Stimulated activated CD4-positive, alpha-beta T cell treated with anti-CD3 and anti-CD28 coated beads, Interleukin-2, amount 100 ng/mL, for 48 hours (primary cell): ENCODE measurements around the gene KCNK3.

Experiments
- DNase-seq, 2 donors: peaks; one replicate each; pipeline ENCODE4 v3.0.0-alpha.2; 2020

The KCNK3 gene

GRCh38 chr2:26763019-26763418 is 70.5 kb downstream of the KCNK3 start:
- no peak for DNase-seq

DNA sequence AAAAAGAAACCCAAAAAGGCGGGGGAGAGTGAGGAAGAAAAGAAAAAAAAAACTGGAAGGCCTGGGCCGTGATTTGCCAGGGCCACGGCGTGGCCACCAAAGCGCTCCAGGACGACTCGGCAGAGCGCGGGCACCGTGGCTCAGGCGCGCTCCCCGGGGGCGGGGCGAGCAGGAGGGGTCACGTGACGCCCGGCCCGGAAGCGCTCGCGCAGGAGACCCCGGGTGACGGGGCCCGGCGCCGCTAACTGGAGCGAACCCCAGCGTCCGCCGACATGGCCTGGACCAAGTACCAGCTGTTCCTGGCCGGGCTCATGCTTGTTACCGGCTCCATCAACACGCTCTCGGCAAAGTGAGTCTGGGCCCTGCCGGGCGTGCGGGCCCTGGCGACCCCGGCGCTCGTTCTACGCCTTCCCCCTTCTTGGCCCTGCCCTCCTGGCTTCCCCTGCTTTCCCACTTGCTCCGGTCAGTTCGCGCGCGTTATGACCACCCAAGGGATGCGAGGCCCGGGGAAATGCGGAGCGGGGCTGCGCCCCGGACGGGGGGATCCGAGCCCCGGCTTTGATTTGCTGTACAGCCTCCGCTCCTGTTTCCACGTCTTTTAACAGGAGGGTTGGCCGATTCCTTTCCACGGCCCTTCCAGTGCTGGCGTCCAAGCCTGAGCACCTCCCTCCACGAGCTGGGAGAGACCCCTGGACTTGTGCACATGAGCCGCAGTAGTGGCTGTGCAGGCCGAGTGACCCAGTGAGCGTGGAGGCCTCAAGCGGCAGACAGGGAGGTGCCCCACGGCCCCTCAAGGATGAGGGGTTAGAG is 71.8 kb downstream of the KCNK3 start, which contains the start of gene SLC35F6:
Gene SLC35F6, plus strand, starts transcription at position 207 of the 810 bp plus-strand sequence. Its CDS starts 66 bp downstream, at position 273.
- peak; percentile 75 to 79 for DNase-seq

GRCh38 chr2:26764906-26765305 is 72.4 kb downstream of the KCNK3 start:
- DNase-seq, result no peak

GRCh38 chr2:26765475-26766200 is 73.1 kb downstream of the KCNK3 start:
- DNase-seq, result no peak

DNA sequence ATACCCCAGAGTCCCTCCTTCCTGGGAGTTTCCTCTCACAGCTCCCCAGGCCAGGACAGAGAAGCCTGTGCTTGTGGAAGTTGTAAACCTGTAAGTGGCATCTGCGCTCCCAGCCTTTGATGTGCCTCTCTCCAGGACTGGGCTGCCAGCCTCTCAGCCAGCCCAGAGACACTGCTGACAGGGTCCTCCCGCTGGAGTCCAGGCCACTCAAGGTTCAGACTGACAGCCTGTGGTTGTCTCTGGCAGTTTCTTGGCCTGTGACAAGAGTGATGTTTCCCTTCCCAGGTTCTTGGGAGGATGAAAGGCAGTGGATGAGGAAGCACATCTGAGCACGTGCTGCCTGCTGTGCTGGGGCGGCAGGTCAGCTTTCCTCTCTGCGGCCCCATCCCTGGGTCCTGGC is 74.6 kb downstream of the KCNK3 start:
- DNase-seq, result no peak

GRCh38 chr2:26767894-26768487 is 75.5 kb downstream of the KCNK3 start:
- DNase-seq, result no peak

DNA sequence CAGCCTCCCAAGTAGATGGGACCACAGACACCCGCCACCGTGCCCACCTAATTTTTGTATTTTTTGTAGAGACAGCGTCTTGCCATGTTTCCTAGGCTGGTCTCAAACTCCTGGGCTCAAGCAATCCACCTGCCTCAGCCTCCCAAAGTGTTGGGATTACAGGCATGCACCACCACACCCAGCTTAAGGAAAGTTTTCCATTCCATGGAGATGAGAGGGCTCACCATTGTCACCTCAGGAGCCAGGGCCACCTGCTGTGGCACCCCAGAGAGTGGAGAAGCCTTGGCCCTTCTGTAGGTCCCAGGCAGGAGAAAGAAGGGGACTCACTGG is 76.2 kb downstream of the KCNK3 start:
- DNase-seq, result no peak

DNA sequence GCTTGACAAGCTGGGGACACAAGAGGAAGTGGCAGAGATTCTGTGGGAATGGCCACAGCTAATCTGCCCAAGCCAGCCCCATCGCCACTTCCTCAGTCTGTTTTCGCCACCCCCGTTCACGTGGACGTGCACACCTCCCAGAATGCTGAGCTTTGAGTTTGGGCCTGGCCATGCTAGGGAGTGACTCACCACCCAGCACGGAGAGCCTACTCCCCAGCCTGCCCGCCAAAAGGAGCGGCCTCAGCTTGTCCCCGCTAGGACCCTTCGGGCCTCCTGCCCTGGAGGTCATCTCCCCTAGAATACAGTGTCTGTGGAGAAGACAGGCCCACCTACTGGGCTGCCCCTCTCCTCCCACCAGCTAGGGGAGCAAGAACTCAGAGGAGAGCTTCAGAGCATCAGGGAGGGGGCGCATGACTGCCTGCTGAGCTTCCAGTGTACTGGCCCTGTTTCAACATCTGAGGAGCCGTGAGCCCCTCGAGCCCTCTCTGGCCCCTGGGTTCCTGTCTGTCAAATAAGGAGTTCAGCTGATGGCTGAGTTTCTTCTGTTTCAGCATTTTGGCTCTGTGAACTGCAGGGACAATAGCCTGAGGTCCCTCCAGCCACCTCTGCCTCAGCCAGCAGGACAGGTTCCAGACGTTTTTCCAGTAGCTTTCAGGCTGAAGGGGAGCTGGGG is 76.7 kb downstream of the KCNK3 start:
- no peak for DNase-seq

GRCh38 chr2:26770986-26771586 is 78.6 kb downstream of the KCNK3 start:
- DNase-seq, result no peak

DNA sequence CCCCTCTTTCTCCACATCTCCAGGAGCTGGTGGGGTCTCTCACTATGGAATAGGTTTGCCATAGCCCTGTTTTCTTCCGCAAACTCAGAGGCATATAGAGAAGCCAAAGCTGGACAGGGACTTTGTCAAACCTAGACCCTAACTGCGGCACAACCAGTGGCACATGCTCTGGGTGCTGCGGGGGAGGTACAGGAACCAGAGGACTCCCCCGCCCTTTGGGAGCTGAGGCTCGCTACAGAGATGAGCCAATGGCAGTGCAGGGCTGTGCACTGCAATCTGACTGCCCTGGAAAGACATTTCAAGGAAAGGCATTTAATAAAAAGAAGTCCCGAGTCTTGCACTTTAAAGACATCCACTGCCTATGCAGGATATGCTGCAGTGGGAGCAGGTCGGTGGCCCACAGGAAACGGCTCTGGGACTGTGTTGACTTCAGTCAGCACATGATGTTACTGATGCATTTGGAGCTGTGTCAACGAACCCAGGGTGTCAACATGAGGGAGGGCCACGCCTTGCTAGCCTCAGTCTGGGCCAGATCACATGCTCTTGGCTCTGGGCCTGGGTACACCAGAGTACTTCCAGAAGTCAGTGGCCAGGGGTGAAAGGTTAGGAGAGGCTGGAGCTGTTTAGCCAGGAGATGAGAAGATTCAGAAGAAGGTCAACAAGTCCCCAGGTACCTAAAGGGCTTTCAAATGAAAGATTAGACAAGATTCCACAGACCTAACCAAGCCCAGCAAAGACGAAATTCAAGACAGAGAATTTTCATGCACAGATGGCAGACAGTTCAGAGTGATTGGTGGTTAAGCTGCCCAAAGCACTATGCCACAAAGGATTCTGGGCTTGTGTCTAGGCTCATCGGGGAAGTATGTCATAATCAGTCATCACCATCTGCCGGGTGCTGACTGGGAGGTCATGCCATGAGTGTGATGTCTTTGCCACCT is 79.8 kb downstream of the KCNK3 start:
- DNase-seq, result no peak

DNA sequence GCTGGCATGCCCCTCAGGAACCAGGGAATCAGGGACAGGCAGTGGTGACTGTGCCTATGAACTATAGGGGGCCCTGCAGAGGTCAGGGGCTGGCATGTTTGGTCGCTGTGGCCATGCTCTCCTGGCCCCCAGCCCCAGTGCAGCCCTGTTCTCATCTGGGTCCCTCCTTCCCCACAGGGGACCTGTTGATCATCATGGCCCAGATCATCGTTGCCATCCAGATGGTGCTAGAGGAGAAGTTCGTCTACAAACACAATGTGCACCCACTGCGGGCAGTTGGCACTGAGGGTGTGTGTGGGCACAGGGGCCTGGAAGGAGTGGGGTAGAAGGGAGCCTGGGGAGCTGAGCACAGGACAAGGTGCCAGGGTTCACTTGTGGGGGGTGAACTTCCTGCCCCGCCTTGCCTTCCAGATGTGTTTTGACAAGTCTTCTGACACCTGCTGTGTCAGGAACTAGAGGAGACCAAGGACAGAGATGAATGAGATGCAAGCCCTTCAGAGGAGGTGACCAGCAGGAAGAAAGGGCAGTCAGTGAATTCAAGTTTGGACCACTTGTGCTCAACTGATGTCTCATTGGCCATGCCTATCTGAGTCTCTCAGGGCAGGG is 83.8 kb downstream of the KCNK3 start:
- DNase-seq, result no peak

GRCh38 chr2:26778098-26778497 is 85.6 kb downstream of the KCNK3 start:
- no peak for DNase-seq

GRCh38 chr2:26778507-26778906 is 86.0 kb downstream of the KCNK3 start:
- DNase-seq, result no peak

DNA sequence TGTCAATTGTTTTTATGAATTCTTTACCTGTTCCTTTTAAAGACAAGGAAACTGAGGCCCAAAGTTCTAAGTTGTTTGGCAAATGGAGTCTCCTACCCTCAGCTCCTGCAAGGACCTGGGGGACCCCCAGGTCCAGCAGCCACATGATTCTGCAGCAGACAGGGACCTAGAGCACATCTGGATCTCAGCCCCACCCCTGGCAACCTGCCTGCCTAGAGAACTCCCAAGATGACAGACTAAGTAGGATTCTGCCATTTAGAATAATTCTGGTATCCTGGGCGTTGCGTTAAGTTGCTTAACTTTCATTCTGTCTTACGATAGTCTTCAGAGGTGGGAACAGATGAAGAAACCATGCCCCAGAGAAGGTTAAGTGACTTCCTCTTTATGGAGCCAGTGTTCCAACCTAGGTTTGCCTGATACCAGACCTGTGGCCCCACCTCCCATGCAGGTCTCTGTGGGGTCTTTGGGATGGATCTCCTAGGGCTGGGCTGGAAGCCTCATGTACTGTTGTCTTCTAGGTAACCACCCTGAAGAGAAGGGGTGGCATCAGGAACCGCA is 87.8 kb downstream of the KCNK3 start:
- DNase-seq, result no peak
